PC-9 (cell line): ENCODE results near the gene DELE1.

Experiments
- CTCF ChIP-seq: fragments of 200-600 bp; sonication (generic); conservative IDR thresholded peaks from 2 replicates; pipeline ENCODE4 v1.6.1; 2017; ENCODE audit warnings: mixed run types, antibody characterized with exemption, mild to moderate bottlenecking, moderate library complexity
- EZH2 ChIP-seq: fragments of 200-600 bp; sonication (generic); IDR thresholded peaks from 2 replicates; pipeline ENCODE4 v1.8.0; 2017; ENCODE audit warnings: antibody characterized with exemption, low read depth

- no peak for TF ChIP-seq EZH2
- peak; percentile 46 for TF ChIP-seq CTCF
Measured at GRCh38 chr5:141951332-141951781, 27.7 kb downstream of the DELE1 start.
